Dedifferentiated amniotic fluid mesenchymal stem cell (primary cell): ENCODE results near the gene SCN8A.

Experiments used
- DNase-seq: peaks from one replicate; pipeline ENCODE4 v3.0.0-alpha.2; 2016; ENCODE audit errors: extremely low spot score

Gene SCN8A

GRCh38 chr12:51714666-51715065 lies 123.6 kb downstream of the SCN8A start:
- DNase-seq, result no peak

- no peak for DNase-seq
Observed at GRCh38 chr12:51717326-51717925, 126.4 kb downstream of the SCN8A start.

- DNase-seq, result no peak
Observed at GRCh38 chr12:51721282-51721940, 130.4 kb downstream of the SCN8A start.

DNA sequence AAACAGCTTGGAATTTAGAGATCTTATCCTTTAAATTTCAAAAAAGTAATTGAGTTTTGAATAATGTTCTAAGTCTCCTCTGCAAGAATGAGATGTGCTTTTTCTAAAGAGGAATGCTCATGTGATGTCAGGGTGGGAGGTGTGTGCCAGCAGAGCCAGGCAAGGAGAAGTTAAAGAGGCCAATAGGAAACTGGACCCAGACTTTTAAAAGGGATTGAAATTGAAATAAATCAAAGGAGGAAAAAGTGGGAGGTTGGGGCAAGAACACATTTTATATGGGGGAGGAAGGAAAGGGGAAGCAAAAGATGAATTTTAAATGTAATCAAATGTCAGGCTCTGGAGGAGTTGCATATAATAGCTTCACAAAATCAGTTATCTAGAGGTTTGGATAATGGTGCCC lies 131.4 kb downstream of the SCN8A start:
- no peak for DNase-seq

- DNase-seq, result no peak
Observed at GRCh38 chr12:51726161-51726560, 135.1 kb downstream of the SCN8A start.

- peak; percentile 51 for DNase-seq
Observed at GRCh38 chr12:51726931-51727330, 135.9 kb downstream of the SCN8A start.

- DNase-seq, result no peak
Observed at GRCh38 chr12:51729331-51729730, 138.3 kb downstream of the SCN8A start.

DNA sequence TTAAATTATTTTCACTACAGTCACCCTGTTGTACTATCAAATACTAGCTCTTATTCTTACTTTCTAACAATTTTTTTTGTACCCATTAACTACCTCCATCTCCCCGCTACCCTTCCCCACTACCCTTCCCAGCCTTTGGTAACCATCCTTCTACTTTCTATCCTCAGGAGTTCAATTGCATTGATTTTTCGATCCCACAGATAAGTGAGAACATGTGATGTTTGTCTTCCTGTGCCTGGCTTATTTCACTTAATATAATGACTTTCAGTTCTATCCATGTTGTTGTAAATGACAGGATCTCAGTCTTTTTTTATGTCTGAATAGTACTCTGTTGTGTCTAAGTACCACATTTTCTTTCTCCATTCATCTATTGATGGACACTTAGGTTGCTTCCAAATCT lies 139.7 kb downstream of the SCN8A start:
- no peak for DNase-seq

- no peak for DNase-seq
Observed at GRCh38 chr12:51740536-51740935, 149.5 kb downstream of the SCN8A start.

DNA sequence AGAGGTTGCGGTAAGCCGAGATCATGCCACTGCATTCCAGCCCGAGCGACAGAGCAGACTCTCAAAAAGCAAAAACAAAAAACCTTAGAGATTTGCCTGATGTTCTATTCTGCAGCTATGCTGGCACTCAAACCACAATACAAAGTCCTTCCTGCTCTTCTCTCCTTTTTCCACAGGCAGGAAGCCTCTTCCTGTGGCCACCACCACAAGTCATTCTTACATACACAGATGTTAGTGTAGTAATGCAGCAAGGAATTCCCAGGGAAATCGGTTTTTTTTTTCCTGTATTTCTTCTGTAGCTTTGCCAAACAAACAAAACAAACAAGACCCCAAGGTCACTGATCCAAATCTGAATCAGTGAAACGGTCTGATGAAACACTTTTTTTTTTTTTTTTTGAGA lies 153.2 kb downstream of the SCN8A start:
- DNase-seq, result no peak

DNA sequence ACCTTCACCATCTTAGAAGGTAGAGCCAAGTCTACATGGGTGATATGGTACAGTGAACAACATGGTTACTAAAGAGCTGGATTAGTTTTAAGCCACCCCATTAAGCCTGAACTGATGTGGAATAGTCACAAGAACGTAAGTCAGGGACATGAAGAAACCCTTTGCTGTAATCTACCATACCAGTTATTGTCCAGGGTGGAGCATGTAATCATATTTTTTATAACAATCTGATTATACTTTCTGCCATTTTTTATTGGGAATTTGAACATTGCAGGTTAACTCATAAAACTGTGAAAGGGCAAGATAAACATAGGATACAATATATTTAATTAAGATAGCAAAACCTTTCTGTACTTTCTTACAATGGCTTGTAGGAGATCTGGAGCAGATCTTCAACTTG lies 153.9 kb downstream of the SCN8A start:
- no peak for DNase-seq

DNA sequence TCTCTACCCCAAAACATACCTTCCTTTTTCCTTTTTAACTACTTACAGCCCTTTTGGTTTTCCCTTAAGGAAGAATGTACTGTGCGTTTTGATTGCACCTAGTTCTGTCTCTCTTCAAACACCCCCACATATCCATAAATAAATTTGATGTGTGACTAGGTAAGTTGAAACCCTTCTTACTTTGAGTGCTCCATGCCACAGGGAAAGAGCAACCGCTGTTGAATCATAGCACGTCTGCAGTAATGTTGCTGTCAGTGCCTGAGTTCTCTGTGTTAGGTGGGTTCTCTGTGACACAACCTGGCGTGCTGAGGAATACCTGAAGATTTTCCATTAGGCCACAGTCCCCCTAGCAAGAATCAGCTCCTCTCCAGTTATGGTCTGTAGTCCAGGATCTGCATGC lies 155.4 kb downstream of the SCN8A start:
- no peak for DNase-seq

DNA sequence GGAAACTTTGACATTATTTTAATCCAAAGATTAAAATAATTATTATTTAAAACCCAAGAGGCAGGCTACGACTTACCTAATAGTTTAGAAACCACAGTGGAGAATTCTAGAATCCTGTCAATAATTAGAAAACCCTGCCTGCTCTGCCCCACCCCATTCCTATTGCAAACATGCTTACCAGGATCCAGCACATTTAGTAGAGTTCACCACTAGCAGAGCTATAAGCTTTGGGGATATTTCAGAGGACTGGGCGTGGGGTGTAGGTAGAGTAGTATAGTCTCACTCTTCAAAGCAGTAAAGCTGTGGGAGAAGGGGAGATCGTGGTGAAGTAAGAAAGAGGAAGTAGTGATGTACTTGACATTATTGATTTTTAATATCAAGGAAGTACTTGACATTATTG lies 157.2 kb downstream of the SCN8A start:
- no peak for DNase-seq

DNA sequence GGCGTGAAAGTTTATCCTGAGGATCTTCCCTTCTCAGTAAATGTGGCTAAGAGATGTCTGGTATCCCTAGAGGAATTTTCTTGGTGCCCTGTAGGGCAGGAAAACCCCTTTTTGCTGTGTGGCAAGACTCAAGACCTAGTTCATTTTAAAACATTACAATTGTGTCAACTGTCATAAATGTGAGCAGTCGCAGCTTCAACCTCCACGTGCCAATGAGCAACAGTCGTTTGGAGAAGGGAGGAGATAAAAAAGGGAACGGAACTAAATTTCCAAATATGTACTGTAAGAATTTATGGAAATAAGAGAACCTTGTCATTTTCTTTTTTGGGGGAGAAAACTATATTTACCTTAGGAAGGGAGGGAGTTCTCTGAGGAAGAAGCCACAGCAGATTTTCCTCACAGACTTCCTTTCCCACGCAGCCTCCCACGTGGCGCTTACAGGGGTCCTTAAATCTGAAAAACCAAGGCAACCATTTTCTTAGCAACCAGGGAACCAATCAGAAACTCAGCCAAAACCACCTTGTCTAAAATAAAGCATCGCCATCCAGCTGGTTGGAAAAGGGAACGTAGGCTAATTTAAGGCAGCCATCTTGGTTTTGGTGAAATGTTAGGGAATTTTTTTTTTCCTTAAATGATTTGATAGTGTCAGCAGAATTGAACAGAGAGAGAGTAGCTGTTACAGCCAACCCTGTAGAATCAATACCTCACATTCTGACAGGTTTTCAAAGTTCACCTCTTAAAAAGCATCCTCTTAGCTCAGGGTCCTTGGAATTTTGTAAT lies 158.4 kb downstream of the SCN8A start:
- DNase-seq, result no peak

GRCh38 chr12:51749986-51750317 lies 158.9 kb downstream of the SCN8A start:
- no peak for DNase-seq

DNA sequence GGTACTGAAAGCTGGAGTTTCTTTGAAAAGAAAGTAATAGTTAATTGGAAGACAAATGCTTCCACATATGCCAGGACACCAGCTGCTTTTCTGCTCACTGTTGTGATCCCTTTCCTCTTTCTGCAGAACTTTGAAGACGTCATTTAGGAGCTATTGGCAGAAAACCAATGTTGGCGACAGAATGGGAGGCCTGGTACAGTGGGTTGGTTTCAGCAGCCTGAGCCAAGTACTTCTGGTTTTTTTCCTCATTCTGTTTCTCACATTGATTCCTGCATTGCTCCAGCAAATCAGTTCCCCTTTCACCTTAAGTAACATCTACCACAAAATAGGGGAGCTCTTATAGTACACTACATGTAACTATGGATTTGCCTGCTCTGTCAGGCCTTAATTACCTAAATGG lies 160.6 kb downstream of the SCN8A start:
- no peak for DNase-seq

DNA sequence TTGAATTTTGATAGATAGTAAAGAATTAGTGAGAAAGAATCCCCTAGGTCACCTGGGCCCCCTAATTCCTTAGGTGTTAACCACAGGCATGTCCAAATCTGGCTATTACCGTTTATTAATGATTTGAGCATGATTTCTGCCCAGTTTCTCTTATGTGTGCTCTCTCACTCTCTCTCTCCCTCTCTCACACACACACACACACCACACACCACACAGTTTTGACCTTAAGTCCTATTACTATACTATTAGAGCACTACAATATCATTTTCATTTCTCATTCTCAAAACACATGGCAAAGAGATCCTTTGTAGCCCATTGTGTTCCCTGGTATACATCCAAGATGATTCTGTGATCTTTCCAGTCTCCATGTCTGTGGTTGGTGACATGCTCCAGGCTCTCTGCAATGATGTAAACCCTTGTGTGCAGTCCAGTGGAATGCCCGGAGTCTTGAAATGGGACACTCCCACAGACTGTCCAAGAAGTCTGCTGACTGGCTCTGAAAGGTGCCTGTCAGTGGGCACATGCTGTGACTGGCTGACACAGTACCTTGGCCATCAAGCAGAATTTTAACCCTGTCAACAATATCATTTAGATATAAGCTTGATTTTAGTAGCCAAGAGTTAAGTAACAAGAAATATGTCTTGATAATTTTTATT lies 161.3 kb downstream of the SCN8A start:
- DNase-seq, result peak; percentile 96

- no peak for DNase-seq
Observed at GRCh38 chr12:51753980-51754675, 163.1 kb downstream of the SCN8A start.

- no peak for DNase-seq
Observed at GRCh38 chr12:51755251-51755650, 164.2 kb downstream of the SCN8A start.

GRCh38 chr12:51759175-51759574 lies 168.1 kb downstream of the SCN8A start:
- no peak for DNase-seq

- no peak for DNase-seq
Observed at GRCh38 chr12:51759695-51760094, 168.7 kb downstream of the SCN8A start.

DNA sequence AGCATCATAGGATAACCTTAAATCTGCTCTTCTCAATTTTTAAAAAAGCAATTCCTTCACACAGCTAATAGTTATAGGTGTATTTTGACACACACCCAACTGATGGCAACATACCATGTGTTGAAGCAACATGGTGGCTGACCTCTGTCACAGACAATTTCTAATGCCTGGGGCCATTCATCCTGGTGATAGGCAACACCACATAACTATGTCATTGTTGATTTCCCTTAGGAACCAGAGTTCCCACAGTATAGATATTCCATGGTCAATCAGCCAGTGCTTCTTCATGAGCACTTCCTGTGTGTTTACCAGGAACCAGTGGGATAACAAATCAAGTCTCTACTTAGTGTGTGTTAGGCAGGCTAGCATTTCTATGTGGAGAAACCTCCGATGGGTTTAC lies 169.2 kb downstream of the SCN8A start:
- DNase-seq, result no peak
